ENCODE measurements around the gene EXOG. TPM values are rescaled to one million over a fixed set of nuclear protein-coding genes. Genes with fewer than 3 reads are reported as not detected.

EXOG gene
- polyA plus RNA-seq, 1 donor: 17.4 TPM

DNA sequence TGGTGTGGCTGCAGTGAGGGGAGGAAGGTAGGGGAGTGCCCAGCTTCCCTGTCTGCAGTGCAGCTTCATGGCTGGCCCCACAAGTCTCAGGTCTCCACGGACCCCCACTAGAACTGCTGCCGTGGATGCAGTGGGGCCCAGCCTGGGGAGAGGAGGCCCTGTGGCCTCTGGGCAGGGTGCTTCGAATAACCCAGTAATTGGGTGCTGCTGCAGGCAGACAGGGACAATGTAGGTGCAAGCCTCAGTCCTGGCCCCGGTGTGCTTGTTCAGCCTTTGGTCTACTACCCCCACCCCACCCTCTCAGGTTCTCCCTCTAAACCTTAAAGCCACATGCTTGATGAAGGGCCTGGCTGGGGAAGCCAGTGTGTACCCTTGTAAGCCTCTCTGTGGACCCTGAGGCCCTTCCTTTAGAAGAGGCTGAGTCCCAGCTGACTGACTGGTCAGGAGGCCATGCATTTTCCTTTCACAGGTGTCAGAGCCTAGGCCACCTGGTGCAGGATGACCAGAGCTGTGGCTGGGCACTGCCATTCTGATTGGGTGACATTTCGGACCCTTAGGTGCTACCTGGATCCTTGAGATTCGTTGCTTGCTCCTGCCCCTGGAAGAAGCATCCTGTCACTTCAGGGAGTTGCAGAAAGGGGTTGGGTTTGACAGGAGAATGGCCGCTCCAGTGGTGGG lies 21.1 kb upstream of the EXOG start:
- no peak for DNase-seq

- DNase-seq: no peak
These were observed 20.4 kb upstream of the EXOG start for GRCh38 chr3:38475716-38476115.

GRCh38 chr3:38476157-38476756 lies 19.9 kb upstream of the EXOG start:
- DNase-seq: no peak

GRCh38 chr3:38477057-38477820 lies 18.9 kb upstream of the EXOG start:
- DNase-seq: no peak

GRCh38 chr3:38477839-38478450 lies 18.2 kb upstream of the EXOG start:
- no peak for DNase-seq

DNA sequence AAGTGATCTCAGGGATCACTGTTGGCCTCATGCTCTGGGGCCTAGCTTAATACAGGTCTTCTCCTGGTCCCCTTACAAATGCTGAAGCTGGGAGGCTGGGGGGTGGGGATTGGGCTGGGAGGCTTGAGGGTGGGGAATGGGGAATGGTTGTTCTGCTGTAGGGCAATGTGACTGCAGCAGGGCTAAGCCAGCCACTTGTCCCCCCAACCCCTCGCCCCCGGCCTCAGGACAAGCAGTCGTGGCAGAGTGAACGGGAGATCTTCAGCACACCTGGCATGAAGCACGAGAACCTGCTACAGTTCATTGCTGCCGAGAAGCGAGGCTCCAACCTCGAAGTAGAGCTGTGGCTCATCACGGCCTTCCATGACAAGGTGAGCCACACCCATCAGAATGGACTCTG lies 17.2 kb upstream of the EXOG start:
- no peak for DNase-seq

DNA sequence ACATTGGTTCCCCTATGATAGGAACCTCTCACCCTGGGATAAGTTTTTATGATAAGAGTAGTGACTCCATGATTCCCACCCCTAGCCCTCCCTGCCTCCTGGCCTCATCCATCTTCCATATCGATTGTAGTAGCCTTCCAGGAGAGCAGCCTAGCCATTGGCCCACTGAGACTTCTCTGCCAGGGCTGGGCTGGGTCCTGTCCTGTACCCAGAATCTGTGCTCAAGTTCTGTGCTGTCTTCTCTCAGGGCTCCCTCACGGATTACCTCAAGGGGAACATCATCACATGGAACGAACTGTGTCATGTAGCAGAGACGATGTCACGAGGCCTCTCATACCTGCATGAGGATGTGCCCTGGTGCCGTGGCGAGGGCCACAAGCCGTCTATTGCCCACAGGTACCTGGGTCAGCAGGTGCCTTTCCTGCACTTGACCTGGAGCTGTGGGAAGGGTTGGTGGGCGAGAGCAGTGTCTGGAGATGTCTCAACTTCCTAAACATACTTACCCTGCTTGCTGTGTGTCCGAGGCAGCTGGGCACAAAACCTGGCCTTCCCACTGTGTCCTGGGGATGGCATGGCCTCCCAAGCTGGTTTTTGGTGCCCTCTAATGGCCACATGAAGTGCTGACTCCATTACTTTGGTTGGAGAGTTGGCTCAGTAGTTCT lies 16.6 kb upstream of the EXOG start:
- peak; percentile 66 for DNase-seq

GRCh38 chr3:38480093-38480445 lies 16.1 kb upstream of the EXOG start:
- no peak for DNase-seq

DNA sequence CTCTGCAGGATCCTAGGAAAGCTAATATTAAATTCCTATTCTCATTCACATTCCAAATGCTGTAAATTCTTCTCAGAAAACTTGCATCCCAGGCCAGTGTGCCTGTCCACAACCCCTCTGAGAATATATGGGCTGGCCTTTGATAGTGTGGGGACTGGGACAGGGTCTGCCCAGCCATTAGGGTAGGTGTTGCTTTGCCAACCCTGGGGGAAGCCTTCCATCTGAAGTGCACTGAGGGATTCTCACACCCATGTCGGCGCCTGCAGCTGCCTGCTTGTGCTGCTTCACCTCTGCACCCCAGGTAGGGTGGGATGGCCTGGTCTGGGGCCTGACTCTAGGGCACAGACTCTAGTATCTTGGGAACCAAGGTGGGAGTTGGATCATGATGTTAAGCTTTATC lies 15.2 kb upstream of the EXOG start:
- DNase-seq: no peak

GRCh38 chr3:38482951-38483350 lies 13.2 kb upstream of the EXOG start:
- no peak for DNase-seq

- no peak for DNase-seq
These were observed 8.8 kb upstream of the EXOG start for GRCh38 chr3:38487323-38487722.

DNA sequence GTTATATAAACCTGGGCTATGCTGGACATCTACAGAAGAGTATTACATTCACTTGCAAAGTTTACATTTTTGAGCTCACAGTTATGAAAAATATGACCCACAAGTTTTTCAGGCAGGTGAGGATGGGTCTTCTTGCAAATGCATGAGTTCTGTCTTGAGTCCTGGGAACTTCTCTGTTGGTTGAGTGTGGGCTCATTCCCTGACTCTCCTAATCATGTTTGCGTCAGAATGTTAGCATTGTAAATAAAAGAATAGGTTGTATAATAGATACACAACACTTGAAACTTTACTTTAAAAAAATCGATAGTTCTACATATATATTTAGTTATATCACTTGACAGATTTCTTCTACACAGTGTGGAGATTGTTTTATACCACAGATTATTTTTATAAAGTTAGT lies 7.2 kb upstream of the EXOG start:
- no peak for DNase-seq

- DNase-seq: no peak
These were observed 6.4 kb upstream of the EXOG start for GRCh38 chr3:38489766-38490165.

DNA sequence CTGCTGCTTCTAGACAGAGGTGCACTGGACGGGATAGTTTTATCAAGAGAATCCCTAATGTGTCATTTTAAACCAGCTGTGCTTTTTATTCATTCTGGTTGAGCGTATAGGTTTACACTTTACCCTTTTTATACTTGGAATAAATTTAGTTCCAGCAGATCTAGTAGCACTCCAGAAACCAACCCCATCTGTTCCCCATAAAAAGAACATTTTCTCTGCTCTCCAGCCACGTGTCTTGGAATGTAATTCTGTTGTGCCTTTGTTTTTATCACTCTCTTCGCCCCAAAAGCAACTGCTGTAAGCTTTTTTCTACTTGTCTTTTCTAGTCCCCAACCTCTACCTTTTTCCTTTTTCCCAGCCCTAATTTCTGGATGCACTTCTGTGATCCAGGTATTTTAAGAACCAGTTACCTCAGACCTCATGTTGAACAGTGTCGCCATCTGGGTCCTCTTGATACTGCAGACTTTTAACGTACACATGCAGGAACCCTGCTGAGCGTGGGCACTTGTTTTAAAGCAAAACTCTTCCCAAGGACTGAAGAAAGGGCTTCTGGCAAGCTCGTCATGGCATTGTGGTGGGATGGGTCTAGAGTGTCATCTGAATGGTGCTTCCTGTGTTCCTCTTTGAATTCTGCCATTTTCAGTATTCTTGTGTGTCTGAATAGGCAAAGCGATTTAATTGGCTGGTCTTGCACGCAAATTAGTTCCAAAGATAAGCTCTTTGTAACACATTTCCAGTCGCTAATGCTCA lies 5.7 kb upstream of the EXOG start:
- no peak for DNase-seq

- DNase-seq: no peak
These were observed 4.9 kb upstream of the EXOG start for GRCh38 chr3:38491215-38491614.

GRCh38 chr3:38493031-38493430 lies 3.1 kb upstream of the EXOG start:
- DNase-seq: peak; percentile 27

DNA sequence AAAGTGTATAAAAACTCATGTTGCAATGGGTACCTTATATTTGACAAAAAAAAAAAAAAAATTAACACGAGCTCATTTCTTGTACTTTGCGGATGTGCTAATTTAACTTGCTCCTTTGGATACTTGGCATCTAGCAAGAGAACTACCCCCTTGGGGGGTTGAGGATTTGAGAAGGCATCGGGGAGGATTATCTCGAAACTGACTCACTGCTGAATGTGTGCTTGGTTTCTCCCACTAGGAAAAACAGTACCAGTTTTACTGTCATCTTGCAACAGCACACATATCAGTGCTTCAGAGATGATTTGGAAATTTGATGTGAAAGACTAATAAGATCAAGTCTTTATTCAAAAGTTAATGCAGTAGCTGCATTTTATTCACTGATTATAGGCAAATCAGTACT lies 891 bp downstream of the EXOG start:
- no peak for DNase-seq

DNA sequence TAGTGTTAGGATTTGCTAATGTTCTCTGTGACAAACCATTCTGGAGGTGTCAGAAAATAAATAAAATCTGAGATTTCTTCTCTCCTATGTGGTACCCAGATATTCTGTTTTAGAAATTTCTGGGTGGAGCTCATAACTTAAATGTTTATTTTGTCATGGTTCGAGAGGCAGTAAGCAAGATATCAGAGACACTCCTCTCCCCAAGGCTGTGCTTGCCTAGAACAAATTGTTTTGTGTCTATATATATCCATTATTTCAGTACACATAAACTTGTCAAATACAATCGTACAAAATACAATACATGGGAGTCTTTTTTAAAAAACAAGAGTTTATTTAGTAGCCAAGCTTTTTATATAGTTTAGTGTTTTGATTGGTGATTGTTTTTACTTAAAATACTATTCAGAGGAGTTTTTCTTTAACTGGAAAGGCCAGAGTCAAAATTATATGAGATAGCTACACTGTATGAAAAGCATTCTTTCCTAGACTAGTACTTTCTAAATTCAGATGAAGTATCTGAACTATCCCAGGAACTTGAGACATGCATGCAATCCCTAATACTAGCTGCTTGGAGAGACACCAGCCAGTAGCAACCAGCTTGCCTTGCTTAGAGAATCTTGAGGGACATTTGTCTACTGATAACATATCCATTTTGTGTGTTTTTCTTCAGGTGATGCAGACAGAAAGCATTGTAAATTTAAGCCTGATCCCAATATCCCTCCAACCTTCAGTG lies 4.7 kb downstream of the EXOG start:
- no peak for DNase-seq

DNA sequence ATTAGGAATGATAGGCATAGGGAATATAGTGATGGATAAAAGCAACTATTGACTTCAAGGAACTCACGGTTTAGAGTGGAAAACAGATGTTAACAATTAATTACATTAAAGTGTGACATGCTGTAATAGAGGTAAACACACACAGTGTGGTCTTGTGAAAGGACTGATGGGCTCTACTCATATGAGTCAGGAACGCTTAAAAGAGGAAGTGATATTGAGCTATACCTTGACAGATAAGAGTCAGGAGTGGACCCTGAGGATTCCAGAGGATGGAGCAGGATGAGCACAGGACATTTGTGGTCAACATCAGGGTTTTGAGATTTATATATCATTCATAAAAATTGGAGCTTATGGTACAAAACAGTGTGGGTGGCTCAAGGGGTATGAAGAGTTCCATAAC lies 11.0 kb downstream of the EXOG start:
- no peak for DNase-seq

DNA sequence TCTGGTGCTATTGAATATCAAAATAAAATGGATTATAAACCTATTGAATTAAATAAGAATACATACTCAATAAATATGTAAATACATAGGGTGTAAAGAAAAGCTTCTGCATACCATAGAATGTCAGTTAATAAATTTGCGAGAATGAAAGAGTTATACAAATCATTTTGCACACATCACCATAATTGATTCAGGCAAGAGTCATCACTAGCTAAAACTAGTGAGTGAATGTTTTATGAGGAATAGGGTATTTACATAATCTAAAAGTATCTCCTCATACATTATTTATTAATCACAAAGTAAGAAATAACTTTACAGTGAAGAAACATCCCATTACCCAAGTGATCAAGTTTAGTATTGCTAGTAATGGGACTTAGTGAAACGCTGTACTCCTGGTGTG lies 13.6 kb downstream of the EXOG start:
- DNase-seq: no peak

- DNase-seq: no peak
These were observed 14.5 kb downstream of the EXOG start for GRCh38 chr3:38510631-38511030.

DNA sequence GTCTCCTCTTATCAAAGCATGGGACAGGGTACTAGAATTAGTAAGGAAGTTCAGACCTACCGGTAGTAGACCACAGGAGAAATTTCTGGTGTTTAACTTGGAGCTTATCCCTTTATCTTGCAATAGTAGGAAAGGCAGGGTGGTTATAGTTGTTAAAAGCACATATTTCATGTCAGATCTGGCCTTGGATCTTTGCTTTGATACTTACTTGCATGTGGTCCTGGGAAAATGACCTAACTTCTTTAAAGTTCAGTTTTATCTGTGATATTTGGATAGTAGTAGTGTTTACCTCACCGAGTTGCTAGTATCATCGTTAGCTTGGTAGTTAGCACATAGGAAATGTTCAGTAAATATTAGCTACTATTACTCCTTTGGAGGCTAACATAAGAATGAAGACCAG lies 15.4 kb downstream of the EXOG start:
- DNase-seq: no peak

Measured in hindlimb muscle (tissue), 1 donor.